B cell (primary cell): Measurements from ENCODE around the gene GATA5.
"Not testable (repeated sequence)": the region's sequence is repeated elsewhere in the genome, so short reads cannot be mapped to it uniquely, and the experiment has no call there.

ENCODE experiments used
- CTCF ChIP-seq: fragments of 200-600 bp; IDR thresholded peaks from one replicate; pipeline ENCODE4 v1.8.0; 2022; ENCODE audit warnings: antibody characterized with exemption, mild to moderate bottlenecking
- EZH2 ChIP-seq: IDR thresholded peaks from 2 replicates; pipeline ENCODE4 v1.6.1; 2012; ENCODE audit warnings: borderline replicate concordance, low read depth, mild to moderate bottlenecking, moderate library complexity, low read length; ENCODE audit not compliant: insufficient read depth, poor library complexity, severe bottlenecking

- not testable (repeated sequence) for TF ChIP-seq CTCF, EZH2
Measured at GRCh38 chr20:62490783-62491182, 15.0 kb upstream of the GATA5 start.
